HepG2 (cell line): ENCODE measurements around the gene RNASE13. TPM values are rescaled to one million over a fixed set of nuclear protein-coding genes. Genes with fewer than 3 reads are reported as not detected.
A peak's percentile ranks its signal among the peaks of the same experiment; 100 is the strongest.

ENCODE experiments used
- ELF3 ChIP-seq: IDR thresholded peaks from 2 replicates; pipeline ENCODE4 v1.6.1; 2016; ENCODE audit warnings: missing genetic modification reagents, missing compliant biosample characterization
- FOXK1 ChIP-seq: sonication (generic); formaldehyde crosslinking; IDR thresholded peaks from 2 replicates; pipeline ENCODE4 v1.4.0; 2020; ENCODE audit warnings: low read depth, missing genetic modification reagents, borderline replicate concordance
- KMT2A ChIP-seq: sonication (generic); formaldehyde crosslinking; IDR thresholded peaks from 2 replicates; pipeline ENCODE4 v1.4.0; 2020; ENCODE audit warnings: missing genetic modification reagents
- NFE2L2 ChIP-seq: fragments of 150-350 bp; IDR thresholded peaks from 2 replicates; pipeline ENCODE4 v1.6.1; 2014; ENCODE audit warnings: low read length
- SMC3 ChIP-seq: IDR thresholded peaks from 2 replicates; pipeline ENCODE4 v1.6.1; 2011; ENCODE audit warnings: low read length, improper control_type of control experiment
- ZNF180 ChIP-seq: sonication (generic); formaldehyde crosslinking; IDR thresholded peaks from 2 replicates; pipeline ENCODE4 v1.4.0; 2020; ENCODE audit warnings: low read depth, missing genetic modification reagents, borderline replicate concordance
- polyA plus RNA-seq, 8 experiments: library from polyadenylated mRNA; depleted of rRNA in 3 of 8; stranded (reverse) in 7 of 8; unstranded in 1 of 8; fragments of >200 nt; fragmentation: Illumina TruSeq in 4 of 8; extraction: Trizol in 4 of 8; gene quantifications; 2 replicates each; pipeline versions ENCODE4 v1.2.1 to v1.2.3, GENCODE V29; 2011 to 2016; ENCODE audit warnings: low read depth in 4 of 8, missing spikeins in 1 of 8, mixed read lengths in 1 of 8; ENCODE audit not compliant: insufficient read depth in 1 of 8
- total RNA-seq, 5 experiments: library from RNA; depleted of rRNA; stranded (reverse); fragments of >200 nt; fragmentation: Illumina TruSeq; extraction: Trizol; gene quantifications; 2 replicates each; pipeline ENCODE4 v1.2.3, GENCODE V29; 2016; ENCODE audit warnings: low read depth in 1 of 5
- TF ChIP-seq, protein P1 (sequence below): sonication (generic); formaldehyde crosslinking; IDR thresholded peaks from 2 replicates; pipeline ENCODE4 v1.5.0; 2020; ENCODE audit warnings: missing genetic modification reagents, mild to moderate bottlenecking, borderline replicate concordance
- TF ChIP-seq, protein P2 (sequence below): sonication (generic); formaldehyde crosslinking; IDR thresholded peaks from 2 replicates; pipeline ENCODE4 v1.4.0; 2020; ENCODE audit warnings: missing genetic modification reagents, mild to moderate bottlenecking, borderline replicate concordance
- TF ChIP-seq, protein P3 (sequence below): sonication (generic); formaldehyde crosslinking; IDR thresholded peaks from 2 replicates; pipeline ENCODE4 v1.4.0; 2020; ENCODE audit warnings: missing genetic modification reagents, borderline replicate concordance
- TF ChIP-seq, protein P4 (sequence below), 2 experiments: sonication (generic) in 1 of 2; formaldehyde crosslinking in 1 of 2; IDR thresholded peaks; 2 replicates each; pipeline versions ENCODE4 v1.4.0 to v1.6.1; 2018 to 2020; ENCODE audit warnings: missing genetic modification reagents in 2 of 2, borderline replicate concordance in 1 of 2, low read depth in 1 of 2, mild to moderate bottlenecking in 1 of 2, missing biosample characterization in 1 of 2
- TF ChIP-seq, protein P5 (sequence below): sonication (generic); formaldehyde crosslinking; IDR thresholded peaks from 2 replicates; pipeline ENCODE4 v1.5.0; 2020; ENCODE audit warnings: mild to moderate bottlenecking, missing genetic modification reagents, borderline replicate concordance

The RNASE13 gene
- total and polyA plus RNA-seq, 2 of the 13 experiments (the other 11 are each of a cell fraction or from before 2014, with no cell fraction given): 1.0 TPM; not detected in 1

DNA sequence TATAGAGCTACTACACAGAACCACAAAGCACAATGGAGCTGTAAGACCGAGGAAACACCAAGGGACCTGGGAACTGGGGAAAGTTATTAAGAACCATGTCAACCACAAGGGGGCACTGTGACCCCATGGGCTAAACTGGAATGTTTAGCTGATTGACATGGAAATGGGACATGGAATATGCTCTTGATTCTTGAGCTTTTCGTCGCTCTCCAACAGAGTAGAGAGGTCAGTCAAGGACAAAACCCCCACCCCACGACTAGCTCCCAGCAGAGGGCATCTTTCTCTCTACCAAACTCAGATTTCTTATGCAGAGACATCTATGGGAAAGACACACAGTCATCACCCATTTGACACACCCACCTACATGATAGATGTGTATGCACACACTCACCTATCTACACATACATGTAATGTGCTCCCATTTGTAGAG, 19.8 kb downstream of the RNASE13 start (continued):
- TF ChIP-seq, protein P1, sequence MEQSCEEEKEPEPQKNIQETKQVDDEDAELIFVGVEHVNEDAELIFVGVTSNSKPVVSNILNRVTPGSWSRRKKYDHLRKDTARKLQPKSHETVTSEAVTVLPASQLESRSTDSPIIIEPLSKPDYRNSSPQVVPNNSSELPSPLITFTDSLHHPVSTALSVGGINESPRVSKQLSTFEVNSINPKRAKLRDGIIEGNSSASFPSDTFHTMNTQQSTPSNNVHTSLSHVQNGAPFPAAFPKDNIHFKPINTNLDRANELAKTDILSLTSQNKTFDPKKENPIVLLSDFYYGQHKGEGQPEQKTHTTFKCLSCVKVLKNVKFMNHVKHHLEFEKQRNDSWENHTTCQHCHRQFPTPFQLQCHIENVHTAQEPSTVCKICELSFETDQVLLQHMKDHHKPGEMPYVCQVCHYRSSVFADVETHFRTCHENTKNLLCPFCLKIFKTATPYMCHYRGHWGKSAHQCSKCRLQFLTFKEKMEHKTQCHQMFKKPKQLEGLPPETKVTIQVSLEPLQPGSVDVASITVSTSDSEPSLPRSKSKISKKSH (CRISPR knock-in tag): no peak
- TF ChIP-seq, protein P2, sequence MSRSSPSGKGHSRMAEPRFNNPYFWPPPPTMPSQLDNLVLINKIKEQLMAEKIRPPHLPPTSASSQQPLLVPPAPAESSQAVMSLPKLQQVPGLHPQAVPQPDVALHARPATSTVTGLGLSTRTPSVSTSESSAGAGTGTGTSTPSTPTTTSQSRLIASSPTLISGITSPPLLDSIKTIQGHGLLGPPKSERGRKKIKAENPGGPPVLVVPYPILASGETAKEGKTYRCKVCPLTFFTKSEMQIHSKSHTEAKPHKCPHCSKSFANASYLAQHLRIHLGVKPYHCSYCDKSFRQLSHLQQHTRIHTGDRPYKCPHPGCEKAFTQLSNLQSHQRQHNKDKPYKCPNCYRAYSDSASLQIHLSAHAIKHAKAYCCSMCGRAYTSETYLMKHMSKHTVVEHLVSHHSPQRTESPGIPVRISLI (CRISPR knock-in tag): no peak
- TF ChIP-seq ZNF180 (no peak), NFE2L2 (no peak), FOXK1 (CRISPR knock-in tag) (peak; percentile 38; the same call in 1 of the 2 replicates), KMT2A (CRISPR knock-in tag) (no peak), SMC3 (peak; percentile 100), ELF3 (peak; percentile 85)
- TF ChIP-seq, protein P3, sequence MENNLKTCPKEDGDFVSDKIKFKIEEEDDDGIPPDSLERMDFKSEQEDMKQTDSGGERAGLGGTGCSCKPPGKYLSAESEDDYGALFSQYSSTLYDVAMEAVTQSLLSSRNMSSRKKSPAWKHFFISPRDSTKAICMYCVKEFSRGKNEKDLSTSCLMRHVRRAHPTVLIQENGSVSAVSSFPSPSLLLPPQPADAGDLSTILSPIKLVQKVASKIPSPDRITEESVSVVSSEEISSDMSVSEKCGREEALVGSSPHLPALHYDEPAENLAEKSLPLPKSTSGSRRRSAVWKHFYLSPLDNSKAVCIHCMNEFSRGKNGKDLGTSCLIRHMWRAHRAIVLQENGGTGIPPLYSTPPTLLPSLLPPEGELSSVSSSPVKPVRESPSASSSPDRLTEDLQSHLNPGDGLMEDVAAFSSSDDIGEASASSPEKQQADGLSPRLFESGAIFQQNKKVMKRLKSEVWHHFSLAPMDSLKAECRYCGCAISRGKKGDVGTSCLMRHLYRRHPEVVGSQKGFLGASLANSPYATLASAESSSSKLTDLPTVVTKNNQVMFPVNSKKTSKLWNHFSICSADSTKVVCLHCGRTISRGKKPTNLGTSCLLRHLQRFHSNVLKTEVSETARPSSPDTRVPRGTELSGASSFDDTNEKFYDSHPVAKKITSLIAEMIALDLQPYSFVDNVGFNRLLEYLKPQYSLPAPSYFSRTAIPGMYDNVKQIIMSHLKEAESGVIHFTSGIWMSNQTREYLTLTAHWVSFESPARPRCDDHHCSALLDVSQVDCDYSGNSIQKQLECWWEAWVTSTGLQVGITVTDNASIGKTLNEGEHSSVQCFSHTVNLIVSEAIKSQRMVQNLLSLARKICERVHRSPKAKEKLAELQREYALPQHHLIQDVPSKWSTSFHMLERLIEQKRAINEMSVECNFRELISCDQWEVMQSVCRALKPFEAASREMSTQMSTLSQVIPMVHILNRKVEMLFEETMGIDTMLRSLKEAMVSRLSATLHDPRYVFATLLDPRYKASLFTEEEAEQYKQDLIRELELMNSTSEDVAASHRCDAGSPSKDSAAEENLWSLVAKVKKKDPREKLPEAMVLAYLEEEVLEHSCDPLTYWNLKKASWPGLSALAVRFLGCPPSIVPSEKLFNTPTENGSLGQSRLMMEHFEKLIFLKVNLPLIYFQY (CRISPR knock-in tag): no peak; the same call in 1 of the 2 replicates
- TF ChIP-seq, protein P4, sequence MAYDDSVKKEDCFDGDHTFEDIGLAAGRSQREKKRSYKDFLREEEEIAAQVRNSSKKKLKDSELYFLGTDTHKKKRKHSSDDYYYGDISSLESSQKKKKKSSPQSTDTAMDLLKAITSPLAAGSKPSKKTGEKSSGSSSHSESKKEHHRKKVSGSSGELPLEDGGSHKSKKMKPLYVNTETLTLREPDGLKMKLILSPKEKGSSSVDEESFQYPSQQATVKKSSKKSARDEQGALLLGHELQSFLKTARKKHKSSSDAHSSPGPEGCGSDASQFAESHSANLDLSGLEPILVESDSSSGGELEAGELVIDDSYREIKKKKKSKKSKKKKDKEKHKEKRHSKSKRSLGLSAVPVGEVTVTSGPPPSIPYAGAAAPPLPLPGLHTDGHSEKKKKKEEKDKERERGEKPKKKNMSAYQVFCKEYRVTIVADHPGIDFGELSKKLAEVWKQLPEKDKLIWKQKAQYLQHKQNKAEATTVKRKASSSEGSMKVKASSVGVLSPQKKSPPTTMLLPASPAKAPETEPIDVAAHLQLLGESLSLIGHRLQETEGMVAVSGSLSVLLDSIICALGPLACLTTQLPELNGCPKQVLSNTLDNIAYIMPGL (CRISPR knock-in tag; IDR thresholded peaks at IDR 0.05; ENCODE audit: borderline replicate concordance in 1 of 2, low read depth in 1 of 2): peak; percentile 61 to 87; a peak in 3 of 4 replicates
- TF ChIP-seq, protein P5, sequence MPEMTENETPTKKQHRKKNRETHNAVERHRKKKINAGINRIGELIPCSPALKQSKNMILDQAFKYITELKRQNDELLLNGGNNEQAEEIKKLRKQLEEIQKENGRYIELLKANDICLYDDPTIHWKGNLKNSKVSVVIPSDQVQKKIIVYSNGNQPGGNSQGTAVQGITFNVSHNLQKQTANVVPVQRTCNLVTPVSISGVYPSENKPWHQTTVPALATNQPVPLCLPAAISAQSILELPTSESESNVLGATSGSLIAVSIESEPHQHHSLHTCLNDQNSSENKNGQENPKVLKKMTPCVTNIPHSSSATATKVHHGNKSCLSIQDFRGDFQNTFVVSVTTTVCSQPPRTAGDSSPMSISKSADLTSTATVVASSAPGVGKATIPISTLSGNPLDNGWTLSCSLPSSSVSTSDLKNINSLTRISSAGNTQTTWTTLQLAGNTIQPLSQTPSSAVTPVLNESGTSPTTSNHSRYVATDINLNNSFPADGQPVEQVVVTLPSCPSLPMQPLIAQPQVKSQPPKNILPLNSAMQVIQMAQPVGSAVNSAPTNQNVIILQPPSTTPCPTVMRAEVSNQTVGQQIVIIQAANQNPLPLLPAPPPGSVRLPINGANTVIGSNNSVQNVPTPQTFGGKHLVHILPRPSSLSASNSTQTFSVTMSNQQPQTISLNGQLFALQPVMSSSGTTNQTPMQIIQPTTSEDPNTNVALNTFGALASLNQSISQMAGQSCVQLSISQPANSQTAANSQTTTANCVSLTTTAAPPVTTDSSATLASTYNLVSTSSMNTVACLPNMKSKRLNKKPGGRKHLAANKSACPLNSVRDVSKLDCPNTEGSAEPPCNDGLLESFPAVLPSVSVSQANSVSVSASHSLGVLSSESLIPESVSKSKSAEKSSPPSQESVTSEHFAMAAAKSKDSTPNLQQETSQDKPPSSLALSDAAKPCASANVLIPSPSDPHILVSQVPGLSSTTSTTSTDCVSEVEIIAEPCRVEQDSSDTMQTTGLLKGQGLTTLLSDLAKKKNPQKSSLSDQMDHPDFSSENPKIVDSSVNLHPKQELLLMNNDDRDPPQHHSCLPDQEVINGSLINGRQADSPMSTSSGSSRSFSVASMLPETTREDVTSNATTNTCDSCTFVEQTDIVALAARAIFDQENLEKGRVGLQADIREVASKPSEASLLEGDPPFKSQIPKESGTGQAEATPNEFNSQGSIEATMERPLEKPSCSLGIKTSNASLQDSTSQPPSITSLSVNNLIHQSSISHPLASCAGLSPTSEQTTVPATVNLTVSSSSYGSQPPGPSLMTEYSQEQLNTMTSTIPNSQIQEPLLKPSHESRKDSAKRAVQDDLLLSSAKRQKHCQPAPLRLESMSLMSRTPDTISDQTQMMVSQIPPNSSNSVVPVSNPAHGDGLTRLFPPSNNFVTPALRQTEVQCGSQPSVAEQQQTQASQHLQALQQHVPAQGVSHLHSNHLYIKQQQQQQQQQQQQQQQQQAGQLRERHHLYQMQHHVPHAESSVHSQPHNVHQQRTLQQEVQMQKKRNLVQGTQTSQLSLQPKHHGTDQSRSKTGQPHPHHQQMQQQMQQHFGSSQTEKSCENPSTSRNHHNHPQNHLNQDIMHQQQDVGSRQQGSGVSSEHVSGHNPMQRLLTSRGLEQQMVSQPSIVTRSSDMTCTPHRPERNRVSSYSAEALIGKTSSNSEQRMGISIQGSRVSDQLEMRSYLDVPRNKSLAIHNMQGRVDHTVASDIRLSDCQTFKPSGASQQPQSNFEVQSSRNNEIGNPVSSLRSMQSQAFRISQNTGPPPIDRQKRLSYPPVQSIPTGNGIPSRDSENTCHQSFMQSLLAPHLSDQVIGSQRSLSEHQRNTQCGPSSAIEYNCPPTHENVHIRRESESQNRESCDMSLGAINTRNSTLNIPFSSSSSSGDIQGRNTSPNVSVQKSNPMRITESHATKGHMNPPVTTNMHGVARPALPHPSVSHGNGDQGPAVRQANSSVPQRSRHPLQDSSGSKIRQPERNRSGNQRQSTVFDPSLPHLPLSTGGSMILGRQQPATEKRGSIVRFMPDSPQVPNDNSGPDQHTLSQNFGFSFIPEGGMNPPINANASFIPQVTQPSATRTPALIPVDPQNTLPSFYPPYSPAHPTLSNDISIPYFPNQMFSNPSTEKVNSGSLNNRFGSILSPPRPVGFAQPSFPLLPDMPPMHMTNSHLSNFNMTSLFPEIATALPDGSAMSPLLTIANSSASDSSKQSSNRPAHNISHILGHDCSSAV: no peak
